Chondrocyte (in vitro differentiated cells): ENCODE data around the gene CADPS2. TPM values are rescaled to one million over a fixed set of nuclear protein-coding genes. Genes with fewer than 3 reads are reported as not detected.

ENCODE experiments used
- DNase-seq: peaks from one replicate; pipeline ENCODE4 v3.0.0; 2021; ENCODE audit warnings: mixed read lengths, low spot score
- H3K27ac Mint-ChIP-seq: one replicate; pipeline ENCODE4 v1.8.0; 2021; ENCODE audit warnings: mild to moderate bottlenecking, moderate library complexity, mixed read lengths; ENCODE audit not compliant: unreplicated experiment
- H3K27me3 Mint-ChIP-seq: 2 replicates; pipeline ENCODE4 v1.8.0; 2021; ENCODE audit warnings: low read depth, mixed read lengths
- H3K36me3 Mint-ChIP-seq: 2 replicates; pipeline ENCODE4 v1.8.0; 2021; ENCODE audit warnings: low read depth, mixed read lengths
- H3K4me1 Mint-ChIP-seq: 2 replicates; pipeline ENCODE4 v1.8.0; 2021; ENCODE audit warnings: low read depth, mild to moderate bottlenecking, mixed read lengths
- H3K4me3 Mint-ChIP-seq: one replicate; pipeline ENCODE4 v1.8.0; 2021; ENCODE audit warnings: mild to moderate bottlenecking, moderate library complexity, mixed read lengths; ENCODE audit not compliant: unreplicated experiment
- H3K9me3 Mint-ChIP-seq: 2 replicates; pipeline ENCODE4 v1.8.0; 2021; ENCODE audit warnings: low read depth, mixed read lengths
- CTCF ChIP-seq: fragments of 200-600 bp; sonication (generic); IDR thresholded peaks from 2 replicates; pipeline ENCODE4 v1.5.0; 2021; ENCODE audit warnings: antibody characterized with exemption, mild to moderate bottlenecking, moderate library complexity
- total RNA-seq: library from RNA; stranded (reverse); gene quantifications from 3 replicates; pipeline ENCODE4 v1.2.1, GENCODE V29; 2021

Gene CADPS2
- total RNA-seq, 1 donor from 2014 or later, result 0.32 TPM

- no peak for TF ChIP-seq CTCF
- DNase-seq, result no peak
- no peaks in the 10 kb centered on the region for H3K36me3 Mint-ChIP-seq
- H3K4me3 Mint-ChIP-seq, result no peak overlapping the region
- peaks cover 7% of the 10 kb centered on the region for H3K27me3 Mint-ChIP-seq
- H3K4me1 Mint-ChIP-seq, result peaks cover 2% of the 10 kb centered on the region
- H3K27ac Mint-ChIP-seq, result no peak overlapping the region
- no peaks in the 10 kb centered on the region for H3K9me3 Mint-ChIP-seq
Measured at GRCh38 chr7:122626785-122627184, 259.5 kb downstream of the CADPS2 start.

- no peak for TF ChIP-seq CTCF
- Mint-ChIP-seq H3K27ac (no peak overlapping the region), H3K27me3 (peaks cover 3% of the 10 kb centered on the region), H3K4me1 (no peaks in the 10 kb centered on the region), H3K36me3 (no peaks in the 10 kb centered on the region), H3K9me3 (no peaks in the 10 kb centered on the region), H3K4me3 (no peak overlapping the region)
- DNase-seq, result no peak
Measured at GRCh38 chr7:122622682-122623081, 263.6 kb downstream of the CADPS2 start.

DNA sequence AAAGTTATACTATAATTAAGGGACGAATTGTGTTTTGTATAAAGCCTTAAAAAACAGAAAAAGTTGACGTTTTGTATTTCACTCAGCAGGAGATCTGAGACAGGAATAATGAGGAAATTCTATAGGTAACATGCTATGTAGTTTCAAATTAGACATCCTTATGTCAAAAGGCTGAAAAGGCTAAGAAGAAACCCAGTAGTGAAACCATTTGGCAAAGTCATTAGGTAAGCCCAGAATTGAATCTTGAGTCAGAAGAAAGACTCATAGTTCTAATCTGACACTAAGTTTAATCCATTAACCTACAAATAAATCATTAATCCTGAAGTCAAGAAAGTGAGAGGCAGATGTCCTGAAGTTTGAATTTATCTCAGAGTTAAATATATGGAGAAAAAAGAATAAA is 266.6 kb downstream of the CADPS2 start:
- Mint-ChIP-seq H3K4me3 (no peak overlapping the region), H3K27me3 (peaks cover 3% of the 10 kb centered on the region), H3K9me3 (no peaks in the 10 kb centered on the region), H3K4me1 (no peaks in the 10 kb centered on the region), H3K27ac (no peak overlapping the region), H3K36me3 (no peaks in the 10 kb centered on the region)
- no peak for DNase-seq
- TF ChIP-seq CTCF, result no peak

DNA sequence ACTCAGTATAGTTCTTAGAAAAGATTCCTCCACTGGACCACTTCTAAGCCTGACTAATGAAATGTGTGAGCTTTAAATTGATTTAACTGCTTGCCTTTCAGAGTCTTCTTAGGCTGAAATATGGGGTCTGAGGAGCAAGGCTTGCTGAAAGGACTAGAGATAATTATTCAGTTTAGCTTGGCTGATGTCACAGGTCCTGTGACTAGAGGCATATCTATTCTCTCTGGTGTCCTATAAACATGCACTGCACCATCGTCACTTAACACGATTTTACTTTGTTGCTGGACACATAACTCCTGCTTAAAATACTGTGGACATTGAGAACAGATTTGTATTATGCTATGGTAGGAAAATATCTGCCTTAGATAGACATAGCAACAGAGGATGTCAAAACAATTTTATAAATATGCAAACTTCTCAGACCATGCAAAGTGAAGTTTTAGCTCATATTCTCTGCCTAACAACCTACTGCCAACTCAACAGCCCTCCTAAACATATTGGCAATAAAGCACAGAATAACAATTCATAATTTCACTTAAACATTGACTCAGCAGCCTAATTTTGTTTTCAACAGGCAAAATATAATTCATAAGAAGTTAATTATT is 267.6 kb downstream of the CADPS2 start:
- H3K27ac Mint-ChIP-seq, result no peak overlapping the region
- H3K27me3 Mint-ChIP-seq, result peaks cover 2% of the 10 kb centered on the region
- no peak overlapping the region for H3K4me3 Mint-ChIP-seq
- no peak for TF ChIP-seq CTCF
- H3K9me3 Mint-ChIP-seq, result no peaks in the 10 kb centered on the region
- H3K36me3 Mint-ChIP-seq, result no peaks in the 10 kb centered on the region
- no peaks in the 10 kb centered on the region for H3K4me1 Mint-ChIP-seq
- no peak for DNase-seq

- no peak overlapping the region for H3K4me3 Mint-ChIP-seq
- peaks cover 3% of the 10 kb centered on the region for H3K27me3 Mint-ChIP-seq
- H3K36me3 Mint-ChIP-seq, result no peaks in the 10 kb centered on the region
- no peak overlapping the region for H3K27ac Mint-ChIP-seq
- no peak for DNase-seq
- no peaks in the 10 kb centered on the region for H3K9me3 Mint-ChIP-seq
- TF ChIP-seq CTCF, result no peak
- no peaks in the 10 kb centered on the region for H3K4me1 Mint-ChIP-seq
Measured at GRCh38 chr7:122616951-122617350, 269.3 kb downstream of the CADPS2 start.
